SIG-M5 treated with dmso at 0.1 percent for 504 hours (cell line): ENCODE results near the gene KCNAB1.
A peak's percentile ranks its signal among the peaks of the same experiment; 100 is the strongest.
"Not testable (repeated sequence)": the region's sequence is repeated elsewhere in the genome, so short reads cannot be mapped to it uniquely, and the experiment has no call there.

ENCODE experiments used
- DNase-seq: peaks from one replicate; lab custom pipeline; 2025; ENCODE audit not compliant: unreplicated experiment; lab: John Stamatoyannopoulos, UW

The KCNAB1 gene

DNA sequence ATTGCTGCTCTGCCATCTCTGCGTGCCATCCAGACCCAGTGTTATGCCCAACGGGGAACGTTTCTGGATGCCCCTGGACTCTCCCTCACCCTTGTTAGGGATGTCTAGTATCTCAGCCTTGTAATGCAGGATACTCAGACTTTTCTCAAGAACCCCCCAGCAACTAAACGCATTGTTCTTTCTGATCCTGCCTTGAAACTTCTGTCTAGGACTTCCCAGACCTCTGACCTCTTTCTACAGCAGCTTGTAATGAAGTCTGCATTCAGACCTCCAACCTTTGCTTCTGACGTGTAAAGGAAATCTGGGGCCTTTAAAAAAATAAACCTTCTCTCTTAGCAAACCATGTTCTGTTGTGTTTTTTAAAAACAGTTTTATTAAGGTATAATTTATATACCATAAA lies 139.5 kb downstream of the KCNAB1 start:
- no peak for DNase-seq

DNA sequence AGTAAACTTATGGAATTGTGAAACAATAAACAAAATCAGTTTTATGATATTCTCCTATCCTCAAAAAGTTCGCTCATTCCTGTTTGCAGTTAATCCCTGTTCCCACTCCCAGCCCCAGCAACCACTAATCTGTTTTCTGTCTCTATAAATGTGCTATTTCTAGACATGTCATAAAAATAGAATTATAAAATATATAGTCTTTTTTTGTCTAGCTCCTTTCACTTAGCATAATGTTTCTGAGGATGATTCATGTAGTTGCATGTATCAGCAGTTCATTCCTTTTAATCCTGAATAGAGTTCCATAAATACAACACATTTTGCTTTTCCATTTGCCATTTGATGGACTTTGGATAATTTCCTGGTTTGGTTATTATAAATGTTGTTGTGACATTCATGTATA lies 140.0 kb downstream of the KCNAB1 start:
- no peak for DNase-seq

DNA sequence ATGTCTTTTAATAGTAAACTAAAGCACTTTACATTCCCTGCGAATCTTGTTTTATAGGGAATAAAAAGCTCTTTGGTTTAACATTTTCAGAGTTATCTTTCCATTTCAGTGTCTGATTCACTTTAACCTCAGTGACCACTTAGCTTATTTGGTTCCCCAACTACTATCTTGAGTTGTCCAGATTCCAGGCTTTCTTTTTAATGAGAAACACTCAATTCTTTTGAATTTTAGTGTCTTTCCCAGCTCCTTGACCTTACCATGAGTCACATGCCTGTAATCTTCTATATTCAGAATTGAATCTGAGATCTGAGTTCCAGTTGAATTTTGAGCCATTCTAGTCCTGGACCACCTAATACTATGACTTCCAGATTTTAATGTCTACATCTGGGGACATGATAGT lies 144.4 kb downstream of the KCNAB1 start:
- DNase-seq = no peak

DNA sequence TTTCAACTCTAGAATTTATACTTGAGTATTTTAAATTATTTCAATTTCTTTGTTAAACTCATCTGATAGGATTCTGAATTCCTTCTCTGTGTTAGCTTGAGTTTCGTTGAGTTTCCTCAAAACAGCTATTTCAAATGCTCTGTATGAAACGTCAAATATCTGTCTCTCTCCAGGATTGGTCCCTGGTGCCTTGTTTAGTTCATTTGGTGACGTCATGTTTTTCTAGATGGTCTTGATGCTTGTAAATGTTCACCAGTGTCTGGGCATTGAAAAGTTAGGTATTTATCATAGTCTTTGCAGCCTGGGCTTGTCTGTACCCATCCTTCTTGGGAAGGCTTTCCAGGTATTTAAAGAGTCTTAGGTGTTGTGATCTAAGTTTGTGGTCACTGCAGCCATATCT lies 151.1 kb downstream of the KCNAB1 start:
- DNase-seq = no peak

DNA sequence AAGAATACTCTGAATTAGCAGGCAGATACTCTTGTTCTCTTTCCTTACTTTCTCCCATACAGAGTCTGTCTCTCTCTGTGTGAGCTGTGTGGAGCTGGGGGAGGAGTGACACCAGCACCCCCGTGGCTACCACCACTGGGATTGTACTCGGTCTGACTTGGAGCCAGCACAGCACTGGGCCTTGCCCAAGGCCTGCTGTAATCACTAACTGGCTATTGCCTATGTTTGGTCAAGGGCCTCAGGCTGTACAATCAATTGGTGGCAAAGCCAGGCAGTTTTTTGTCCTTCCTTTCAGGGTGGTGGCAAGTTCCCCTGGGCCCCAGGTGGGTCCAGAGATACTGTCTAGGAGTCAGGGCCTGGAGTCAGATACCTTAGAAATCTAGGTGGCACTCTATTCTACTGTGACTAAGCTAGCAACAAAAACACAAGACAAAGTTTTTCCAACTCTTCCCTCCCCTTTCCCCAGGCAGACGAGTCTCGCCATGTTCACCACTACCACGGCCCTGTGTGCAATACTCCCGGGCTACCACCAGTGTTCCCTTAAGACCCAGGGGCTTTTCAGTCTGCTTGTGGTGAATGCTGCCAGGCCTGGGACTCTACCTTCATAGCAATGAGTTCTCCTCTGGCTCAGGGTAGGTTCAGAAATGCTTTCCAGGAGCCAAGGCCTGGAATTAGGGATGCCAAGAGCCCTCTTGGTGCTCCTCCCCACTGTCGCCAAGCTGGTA lies 151.8 kb downstream of the KCNAB1 start:
- DNase-seq = no peak

DNA sequence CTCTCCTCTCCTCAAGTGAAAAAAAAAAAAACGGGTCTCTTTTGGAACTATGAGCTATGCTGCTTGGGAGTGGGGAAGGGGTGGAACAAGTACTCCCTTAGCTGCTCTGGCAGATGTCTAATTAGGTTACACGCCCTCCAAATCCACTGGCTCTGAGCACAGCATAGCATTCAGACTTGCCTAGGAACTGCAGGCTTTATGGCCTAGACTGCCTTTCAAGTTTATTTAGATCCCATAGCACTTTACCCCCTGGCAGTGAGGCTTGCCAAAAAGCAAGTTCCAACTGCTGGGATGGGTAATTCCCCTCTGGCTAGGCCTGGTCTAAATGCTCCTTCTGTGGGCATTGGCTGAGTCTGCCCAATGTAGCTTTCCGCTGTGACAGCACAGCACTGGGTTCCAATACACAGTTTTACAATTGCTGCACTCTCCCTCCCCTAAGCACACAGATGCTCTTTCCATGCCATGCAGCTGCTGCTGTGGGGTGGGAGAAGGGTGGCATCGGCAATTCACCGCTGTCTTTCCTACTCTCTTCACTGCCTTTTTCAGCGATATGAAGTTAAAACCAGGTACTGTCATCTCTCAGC lies 152.8 kb downstream of the KCNAB1 start:
- DNase-seq = no peak

DNA sequence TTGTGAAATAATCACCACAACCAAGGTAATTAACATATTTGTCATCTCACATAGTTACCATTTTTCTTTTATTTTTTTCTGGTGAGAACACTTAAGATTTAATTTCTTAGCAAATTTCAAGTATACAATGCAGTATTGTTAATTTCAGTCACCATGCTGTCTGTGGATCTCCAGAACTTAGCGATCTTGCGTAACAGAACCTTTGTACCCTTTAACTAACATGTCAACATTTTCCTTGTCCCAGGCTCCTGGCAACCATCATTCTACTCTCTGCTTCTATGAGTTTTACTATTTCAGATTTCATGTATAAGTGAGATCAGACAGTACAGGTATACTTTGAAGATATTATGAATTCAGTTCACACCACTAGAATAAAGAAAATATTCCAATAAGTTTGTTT lies 154.4 kb downstream of the KCNAB1 start:
- no peak for DNase-seq

DNA sequence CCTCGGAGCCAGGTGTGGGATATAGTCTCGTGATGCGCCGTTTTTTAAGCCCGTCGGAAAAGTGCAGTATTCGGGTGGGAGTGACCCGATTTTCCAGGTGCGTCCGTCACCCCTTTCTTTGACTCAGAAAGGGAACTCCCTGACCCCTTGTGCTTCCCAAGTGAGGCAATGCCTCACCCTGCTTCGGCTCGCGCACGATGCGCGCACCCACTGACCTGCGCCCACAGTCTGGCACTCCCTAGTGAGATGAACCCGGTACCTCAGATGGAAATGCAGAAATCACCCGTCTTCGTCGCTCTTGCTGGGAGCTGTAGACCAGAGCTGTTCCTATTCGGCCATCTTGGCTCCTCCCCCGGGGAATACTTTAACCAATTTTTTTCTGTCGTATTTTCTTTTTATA lies 164.3 kb downstream of the KCNAB1 start:
- not testable (repeated sequence) for DNase-seq

DNA sequence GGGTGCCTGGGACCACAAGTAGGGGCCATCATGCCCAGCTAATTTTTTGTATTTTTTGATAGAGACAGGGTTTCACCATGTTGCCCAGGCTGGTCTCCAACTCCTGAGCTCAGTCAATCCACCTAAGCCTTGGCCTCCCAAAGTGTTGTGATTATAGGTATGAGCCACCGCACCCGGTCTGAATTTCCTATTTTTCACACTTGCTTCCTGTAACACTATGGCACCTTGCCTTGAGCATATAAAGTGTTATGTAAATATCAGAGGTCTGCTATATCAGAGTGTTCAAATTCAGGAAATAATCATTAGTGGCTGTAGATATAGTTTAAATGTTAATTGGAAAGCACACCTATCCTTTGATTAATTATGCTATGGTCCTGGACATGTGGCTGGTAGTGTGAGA lies 165.2 kb downstream of the KCNAB1 start:
- no peak for DNase-seq

DNA sequence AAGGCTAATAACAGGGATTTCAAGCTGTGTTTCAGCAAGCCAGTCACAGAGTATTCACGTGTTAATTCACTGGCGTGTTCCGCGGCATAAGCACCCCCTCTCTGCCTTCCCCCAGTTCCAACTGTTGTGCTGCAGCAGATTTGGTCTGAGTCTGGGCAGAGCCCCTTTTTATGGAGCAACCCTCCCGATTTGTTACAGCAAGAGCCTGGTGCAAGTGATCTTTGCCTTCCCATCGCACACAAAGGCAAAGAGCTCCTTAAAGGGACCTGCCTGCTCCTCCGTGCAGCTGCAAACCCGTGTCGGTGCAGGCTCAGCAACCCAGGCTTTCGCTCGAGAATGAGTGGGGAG lies 170.5 kb downstream of the KCNAB1 start:
- no peak for DNase-seq

DNA sequence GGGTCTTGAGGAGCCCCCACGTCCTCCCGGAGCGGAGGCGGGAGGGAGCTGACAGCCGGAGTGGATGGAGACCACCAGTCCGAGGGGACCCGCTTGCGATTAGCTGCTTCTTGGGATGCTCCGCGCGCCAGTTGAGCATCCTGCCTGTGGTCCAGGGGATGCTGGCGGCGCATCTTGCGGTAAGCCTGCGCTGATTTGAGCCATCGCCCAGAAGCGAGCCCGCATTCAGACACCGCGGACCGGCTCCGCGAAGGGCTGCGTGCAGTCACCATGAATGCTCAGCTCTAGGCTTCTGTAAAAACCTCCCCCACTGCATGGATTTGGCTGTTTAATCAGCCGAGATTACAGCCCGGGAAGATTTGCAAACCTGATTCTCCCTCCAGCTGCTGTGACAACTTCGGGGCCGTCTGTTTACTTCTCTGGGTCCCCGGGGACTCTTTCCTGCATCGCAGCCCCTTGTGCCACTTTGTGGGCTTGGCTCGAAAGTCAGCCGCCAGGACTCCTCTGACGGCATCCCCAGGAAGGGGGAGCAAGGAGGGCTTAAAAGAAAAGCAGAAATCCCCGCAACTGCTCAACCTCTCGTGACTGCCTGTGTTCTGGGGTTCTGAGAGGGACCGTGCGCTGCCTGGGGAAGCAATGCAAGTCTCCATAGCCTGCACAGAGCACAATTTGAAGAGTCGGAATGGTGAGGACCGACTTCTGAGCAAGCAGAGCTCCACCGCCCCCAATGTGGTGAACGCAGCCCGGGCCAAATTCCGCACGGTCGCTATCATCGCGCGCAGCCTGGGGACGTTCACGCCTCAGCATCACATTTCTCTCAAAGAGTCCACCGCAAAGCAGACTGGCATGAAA lies 171.1 kb downstream of the KCNAB1 start:
- DNase-seq = no peak

DNA sequence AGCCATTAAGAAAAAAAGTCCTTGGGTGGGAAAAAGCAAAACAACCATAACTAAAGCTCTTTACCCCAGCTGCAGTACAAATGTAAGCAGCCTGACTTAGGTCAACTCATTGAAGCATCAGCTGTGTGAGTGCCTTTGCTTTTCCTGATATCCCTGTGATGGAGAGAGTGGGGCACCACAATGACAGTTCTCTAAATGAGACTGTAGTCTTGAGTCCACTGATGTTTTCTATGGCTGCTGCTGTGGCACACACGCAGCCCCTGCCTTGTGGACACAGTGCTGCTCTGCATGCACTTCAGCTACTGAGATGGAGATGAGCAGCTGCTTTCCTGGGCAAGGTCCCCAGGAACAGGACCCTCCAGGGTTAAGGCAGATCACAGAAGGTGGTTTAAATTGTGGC lies 173.2 kb downstream of the KCNAB1 start:
- DNase-seq = no peak

DNA sequence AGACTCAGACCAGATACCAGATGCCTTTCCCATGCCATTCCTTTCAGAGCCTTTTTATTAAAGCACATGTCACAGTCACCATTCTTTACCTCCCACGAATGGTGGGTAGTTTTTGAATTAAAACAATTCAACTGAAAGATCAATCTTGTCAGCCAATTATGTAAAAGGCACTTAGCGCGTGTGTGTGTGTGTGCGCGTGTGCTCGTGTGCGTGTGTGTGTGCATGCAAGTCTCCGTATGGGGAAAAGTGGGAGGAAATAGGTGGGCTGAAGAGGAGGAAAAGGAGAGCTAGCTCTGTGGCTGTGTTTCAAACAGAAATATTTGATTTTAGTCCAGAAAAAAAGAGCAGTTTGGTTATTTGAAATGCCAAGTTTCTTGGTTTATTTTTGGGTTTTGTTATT lies 177.2 kb downstream of the KCNAB1 start:
- no peak for DNase-seq

DNA sequence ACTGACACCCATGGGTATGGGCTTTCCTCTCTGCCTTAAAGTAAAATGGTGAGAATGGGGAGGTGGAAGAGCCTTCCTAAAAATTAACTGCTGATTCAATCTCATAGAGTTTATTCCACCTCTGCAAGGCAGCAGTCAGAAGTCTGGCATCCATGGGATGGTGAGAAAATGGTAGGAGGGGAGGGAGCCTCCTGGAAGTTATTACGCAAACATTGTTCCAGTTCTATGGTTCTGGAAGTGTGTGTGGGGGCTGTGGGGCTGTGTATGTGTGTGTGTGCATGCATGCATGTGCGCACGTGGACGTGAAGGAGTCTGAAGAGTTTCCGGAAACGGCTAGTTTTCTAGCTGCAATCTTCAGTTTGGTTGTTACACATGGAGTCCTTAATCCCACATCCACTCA lies 177.6 kb downstream of the KCNAB1 start:
- no peak for DNase-seq

DNA sequence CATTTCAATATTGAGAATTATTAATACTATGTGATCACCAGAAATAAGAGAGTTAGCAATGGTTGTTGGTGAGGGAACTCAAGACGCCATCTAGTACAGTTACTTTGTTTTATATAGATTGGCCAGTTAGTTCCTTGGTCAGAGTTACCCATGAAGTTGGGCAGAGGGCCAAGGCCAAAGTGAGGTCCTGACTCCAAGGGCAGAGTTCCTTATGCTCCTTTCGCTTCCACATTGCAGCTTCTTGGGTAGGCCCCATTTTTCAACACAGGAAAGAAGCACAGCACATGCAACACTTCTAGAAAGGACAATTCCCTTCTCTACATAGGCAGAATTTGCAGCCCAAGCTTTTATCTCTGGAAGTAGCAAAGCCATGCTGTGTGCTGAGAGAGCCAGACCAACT lies 178.6 kb downstream of the KCNAB1 start:
- DNase-seq = no peak

DNA sequence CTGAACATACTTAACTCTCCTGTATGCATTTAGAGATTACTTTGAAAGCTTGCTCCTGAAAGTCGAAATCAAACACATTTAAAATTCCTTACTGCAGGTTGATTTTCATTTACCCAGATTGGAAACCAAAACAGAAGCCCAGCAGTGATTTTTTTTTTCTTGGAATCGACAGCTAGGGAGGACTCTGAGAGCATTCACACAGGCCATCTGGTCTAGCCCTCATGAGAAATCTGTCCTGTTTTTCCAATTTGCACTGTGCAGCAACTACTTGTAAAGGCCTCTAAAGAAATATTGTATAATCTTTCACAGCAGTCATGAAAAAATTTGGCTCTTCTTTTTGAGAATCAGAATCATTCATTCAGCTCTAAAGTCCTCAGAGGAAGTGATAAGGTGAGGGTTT lies 179.2 kb downstream of the KCNAB1 start:
- DNase-seq = no peak

DNA sequence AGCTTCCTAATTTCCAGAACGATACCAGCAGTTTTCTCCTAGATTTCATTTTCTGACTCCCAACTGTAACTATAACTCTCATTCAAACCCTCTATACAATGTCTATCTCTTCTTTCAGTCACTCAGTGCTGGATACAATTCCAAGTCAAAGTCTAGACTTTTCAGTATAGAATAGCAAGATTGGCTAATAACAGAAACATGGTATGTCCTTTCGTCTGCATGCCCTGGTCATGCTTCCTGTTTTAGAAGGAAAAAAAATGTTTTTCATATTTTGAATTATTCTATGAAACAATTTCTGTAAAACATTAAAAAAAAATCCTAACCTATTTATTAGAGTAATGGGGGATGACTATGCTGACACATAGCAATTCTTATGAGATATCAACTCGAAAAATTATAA lies 180.0 kb downstream of the KCNAB1 start:
- no peak for DNase-seq

DNA sequence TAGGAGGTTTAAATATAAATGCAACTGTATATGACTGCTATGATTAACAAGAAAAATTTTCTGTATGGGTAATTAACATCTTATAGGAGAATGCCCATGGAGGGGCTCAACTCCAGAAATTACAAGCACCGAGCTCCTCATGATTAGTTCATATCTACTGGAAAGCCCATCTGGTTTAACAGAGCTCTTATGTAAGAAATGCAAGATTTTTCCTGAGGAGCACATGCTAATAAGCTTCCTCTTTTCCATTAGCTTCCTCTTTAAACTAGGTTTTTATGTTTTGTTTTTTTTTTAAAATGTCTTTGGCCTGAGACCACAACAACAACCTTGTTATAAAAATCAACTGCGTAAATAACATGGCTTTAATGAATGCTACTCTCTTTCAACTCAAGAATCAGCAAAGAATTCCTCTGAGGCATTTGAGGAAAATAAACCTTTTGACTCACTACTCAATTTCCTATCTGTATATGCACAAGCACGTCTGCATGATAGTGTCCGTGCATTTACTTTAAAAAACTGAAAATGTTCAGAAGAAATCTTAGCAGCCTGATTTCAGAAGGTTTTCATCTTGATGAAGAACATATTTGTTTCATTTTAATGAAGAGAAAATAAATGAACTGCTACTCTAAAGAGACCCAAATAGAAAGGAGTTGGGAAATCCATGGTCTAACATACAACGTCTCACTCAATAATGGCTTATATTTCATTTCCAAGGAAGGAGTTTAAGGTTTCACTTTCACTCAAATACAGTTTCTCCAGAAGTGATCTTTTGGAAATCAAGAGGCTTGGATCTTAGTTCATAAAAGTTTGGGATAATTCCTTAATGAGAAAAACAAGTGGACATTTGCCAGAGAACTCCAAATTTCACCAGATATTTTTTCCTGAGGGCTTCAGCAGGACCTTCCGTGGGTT lies 180.8 kb downstream of the KCNAB1 start:
- peak; percentile 24 for DNase-seq

DNA sequence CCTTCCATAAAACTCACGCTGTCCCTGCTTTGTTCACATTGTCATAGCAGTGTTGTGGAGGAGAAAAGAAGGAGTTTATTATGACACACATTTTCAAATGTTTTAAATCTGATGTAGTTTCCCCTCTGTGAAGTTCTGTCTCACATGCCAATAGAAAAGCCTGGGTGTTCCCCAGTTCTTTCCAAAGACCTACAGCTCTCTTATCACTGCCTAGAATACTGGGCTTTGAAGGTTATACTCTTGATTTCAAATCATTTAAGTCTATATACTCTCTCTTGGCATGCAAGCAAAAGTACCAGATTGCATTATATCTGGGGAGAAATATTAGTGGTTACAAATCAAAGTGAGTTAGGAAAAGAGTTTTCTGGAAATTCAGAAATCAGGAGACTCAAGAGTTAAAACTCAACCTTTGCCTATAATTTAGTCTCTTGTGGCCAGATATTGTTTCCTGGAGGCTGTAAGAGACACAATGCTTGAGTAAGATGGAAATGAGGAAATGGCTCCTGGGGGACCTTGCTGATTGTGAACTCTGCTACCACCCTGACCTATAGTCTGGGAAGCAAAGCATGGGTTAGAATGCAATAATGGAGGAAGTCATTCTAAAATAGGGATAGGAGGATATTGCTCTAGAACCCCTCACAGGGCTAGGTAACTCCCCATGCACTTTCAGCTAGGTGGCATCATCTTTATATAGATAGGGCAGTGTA lies 182.8 kb downstream of the KCNAB1 start:
- DNase-seq = peak; percentile 30

DNA sequence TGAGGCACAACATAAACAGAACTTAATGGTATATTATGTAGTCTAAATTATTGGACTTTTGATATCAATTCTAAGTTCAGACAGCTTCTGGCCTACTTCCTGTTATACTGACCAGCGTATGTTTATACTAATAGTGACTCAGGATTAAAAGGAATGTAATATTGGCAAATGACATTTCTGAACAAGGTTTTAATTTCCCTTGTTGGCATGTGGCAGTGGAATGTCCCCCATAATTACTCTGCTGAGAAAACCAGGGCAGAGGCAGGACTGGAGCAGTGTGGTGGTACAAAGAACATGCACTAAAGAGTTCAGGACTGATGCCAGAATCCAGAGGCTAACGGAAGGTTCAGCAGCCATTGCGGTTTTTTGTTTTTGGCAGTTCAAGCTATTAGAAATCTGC lies 184.0 kb downstream of the KCNAB1 start:
- DNase-seq = no peak

DNA sequence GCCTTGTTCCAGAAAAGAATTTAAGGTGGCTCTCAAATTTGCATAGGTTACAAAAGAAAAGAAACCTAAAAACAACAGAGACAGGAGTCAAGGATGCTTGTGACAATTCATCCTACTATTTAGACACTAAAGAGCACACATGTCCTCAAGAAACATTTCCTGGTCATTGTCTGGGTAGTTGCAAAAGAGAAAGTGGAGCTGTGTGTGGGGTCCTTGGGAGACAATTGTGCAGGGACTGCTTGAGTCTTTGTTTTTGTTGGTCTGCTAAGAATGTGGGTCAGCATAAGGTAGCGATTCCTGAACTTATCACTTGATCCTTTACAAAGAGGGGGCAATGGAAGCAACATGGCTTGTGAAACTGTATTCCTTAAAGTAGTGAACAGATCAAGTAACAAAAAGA lies 185.3 kb downstream of the KCNAB1 start:
- no peak for DNase-seq
